Vagina (tissue), 2 donors: Measurements from ENCODE around the gene IL22RA1.

Experiments used
- POLR2A ChIP-seq, 2 donors: fragments of 450-650 bp; IDR thresholded peaks; one replicate each; pipeline ENCODE4 v1.6.1; 2017; ENCODE audit warnings: antibody characterized with exemption in 2 of 2, mild to moderate bottlenecking in 2 of 2, moderate library complexity in 2 of 2
- POLR2AphosphoS5 ChIP-seq, 2 donors: sonication (generic); formaldehyde crosslinking; IDR thresholded peaks; one replicate each; pipeline ENCODE4 v1.9.0; 2017; ENCODE audit warnings: antibody characterized with exemption in 2 of 2, mild to moderate bottlenecking in 2 of 2, low read depth in 1 of 2; ENCODE audit not compliant: insufficient read depth in 1 of 2
- TF ChIP-seq, protein P1 (sequence below), 3 experiments: fragments of 450-650 bp in 2 of 3; fragments of 200-600 bp in 1 of 3; sonication (generic) in 1 of 3; IDR thresholded peaks; one replicate each; pipeline ENCODE4 v1.5.1; 2017 to 2019; ENCODE audit warnings: antibody characterized with exemption in 3 of 3, mild to moderate bottlenecking in 2 of 3, moderate library complexity in 2 of 3

DNA sequence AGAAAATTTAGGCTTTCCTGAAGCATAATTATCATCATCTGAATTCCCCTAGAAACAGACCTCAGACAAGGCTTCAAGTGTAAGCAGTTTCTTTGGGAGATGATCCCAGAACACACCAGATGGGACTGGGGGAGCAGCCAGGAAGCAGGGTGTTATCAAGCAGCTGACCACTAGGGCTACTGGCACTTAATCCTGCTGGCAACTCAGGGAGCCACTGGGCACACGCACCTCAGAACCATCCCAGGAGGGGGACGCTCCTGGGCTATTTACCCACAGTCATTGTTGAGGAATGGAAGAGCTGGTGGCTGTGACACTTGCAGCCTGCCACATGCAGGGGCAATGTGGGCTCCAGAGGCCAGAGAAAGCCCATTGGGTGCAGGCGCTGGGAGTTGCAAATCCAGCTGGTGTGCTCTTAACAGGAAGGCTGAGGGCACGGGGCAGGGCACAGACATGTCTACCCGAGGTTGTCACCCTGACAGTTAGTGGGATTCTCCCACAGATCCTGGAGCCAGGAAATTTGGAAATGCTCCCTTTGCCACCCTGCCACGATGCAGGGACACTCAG is 15.1 kb upstream of the IL22RA1 start:
- TF ChIP-seq, protein P1, sequence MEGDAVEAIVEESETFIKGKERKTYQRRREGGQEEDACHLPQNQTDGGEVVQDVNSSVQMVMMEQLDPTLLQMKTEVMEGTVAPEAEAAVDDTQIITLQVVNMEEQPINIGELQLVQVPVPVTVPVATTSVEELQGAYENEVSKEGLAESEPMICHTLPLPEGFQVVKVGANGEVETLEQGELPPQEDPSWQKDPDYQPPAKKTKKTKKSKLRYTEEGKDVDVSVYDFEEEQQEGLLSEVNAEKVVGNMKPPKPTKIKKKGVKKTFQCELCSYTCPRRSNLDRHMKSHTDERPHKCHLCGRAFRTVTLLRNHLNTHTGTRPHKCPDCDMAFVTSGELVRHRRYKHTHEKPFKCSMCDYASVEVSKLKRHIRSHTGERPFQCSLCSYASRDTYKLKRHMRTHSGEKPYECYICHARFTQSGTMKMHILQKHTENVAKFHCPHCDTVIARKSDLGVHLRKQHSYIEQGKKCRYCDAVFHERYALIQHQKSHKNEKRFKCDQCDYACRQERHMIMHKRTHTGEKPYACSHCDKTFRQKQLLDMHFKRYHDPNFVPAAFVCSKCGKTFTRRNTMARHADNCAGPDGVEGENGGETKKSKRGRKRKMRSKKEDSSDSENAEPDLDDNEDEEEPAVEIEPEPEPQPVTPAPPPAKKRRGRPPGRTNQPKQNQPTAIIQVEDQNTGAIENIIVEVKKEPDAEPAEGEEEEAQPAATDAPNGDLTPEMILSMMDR (IDR thresholded peaks at IDR 0.05), result no peak
- TF ChIP-seq POLR2AphosphoS5 (IDR thresholded peaks at IDR 0.05; ENCODE audit: insufficient read depth in 1 of 2, low read depth in 1 of 2) (no peak), POLR2A (IDR thresholded peaks at IDR 0.05) (no peak)
